Measurements from ENCODE around the gene TIGD4. TPM values are rescaled to one million over a fixed set of nuclear protein-coding genes. Genes with fewer than 3 reads are reported as not detected.
A peak's percentile ranks its signal among the peaks of the same experiment; 100 is the strongest.

TIGD4 gene
- total and polyA plus RNA-seq, 9 donors: 1.3 to 8.8 (median 3.7) TPM

DNA sequence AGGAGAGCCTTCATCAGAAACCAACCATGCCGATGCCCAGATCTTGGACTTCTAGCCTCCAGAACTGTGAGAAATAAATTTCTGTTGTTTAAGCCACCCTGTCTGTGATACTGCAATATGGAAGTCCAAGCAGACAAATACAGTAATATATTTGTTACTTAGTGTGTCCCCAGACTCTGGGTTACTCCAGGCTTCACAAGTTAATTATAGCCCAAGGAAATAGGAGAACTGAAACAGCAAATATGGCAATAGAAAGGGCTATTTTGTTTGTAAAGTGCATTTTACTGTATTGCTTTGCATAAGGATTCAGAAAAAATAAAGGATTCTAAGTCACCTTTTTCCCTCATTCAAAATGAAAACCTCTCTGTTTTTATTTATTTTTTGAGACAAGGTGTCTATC lies 15.7 kb downstream of the TIGD4 start:
- H3K4me1 ChIP-seq (ENCODE audit: control insufficient read depth, insufficient read depth, low read length): no peaks in the 10 kb centered on the region
- no peak overlapping the region for H3K27ac ChIP-seq (ENCODE audit: low read length)
- no CpG with 5 or more reads among the region's 1 CpG for WGBS (ENCODE audit: insufficient coverage)
- H3K9me3 ChIP-seq (replicated peaks; ENCODE audit: control insufficient read depth, low read depth, low read length): no peaks in the 10 kb centered on the region
- no peak overlapping the region for H3K4me3 ChIP-seq (ENCODE audit: low read length)
- DNase-seq: peak; percentile 36
- H3K27me3 ChIP-seq (ENCODE audit: control insufficient read depth, insufficient read depth, low read length): no peaks in the 10 kb centered on the region
- H3K36me3 ChIP-seq (ENCODE audit: control insufficient read depth, insufficient read depth, low read length): no peaks in the 10 kb centered on the region

DNA sequence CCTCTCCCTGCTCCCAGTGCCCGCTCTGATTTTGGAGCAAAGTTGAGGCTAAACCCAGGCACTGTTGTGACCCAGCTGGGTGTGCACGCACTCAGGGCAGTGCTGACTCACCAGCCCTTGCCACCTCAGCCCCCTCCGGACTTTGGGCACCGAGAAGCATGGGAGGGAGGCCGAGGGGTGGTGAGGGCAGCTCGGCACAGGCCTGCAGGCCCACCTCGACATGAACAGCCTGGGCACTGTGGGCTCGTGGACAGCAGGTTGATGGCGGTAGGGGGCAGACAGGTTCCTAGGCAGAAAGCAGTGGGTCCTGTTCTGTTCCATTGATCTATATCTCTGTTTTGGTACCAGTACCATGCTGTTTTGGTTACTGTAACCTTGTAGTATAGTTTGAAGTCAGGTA lies 30.9 kb downstream of the TIGD4 start:
- Histone ChIP-seq H3K4me1 (ENCODE audit: control insufficient read depth, insufficient read depth, low read length) (no peaks in the 10 kb centered on the region), H3K27me3 (ENCODE audit: control insufficient read depth, insufficient read depth, low read length) (no peaks in the 10 kb centered on the region), H3K36me3 (ENCODE audit: control insufficient read depth, insufficient read depth, low read length) (no peaks in the 10 kb centered on the region), H3K9me3 (replicated peaks; ENCODE audit: control insufficient read depth, low read depth, low read length) (no peaks in the 10 kb centered on the region), H3K4me3 (ENCODE audit: low read length) (no peak overlapping the region), H3K27ac (ENCODE audit: low read length) (no peak overlapping the region)
- WGBS (ENCODE audit: insufficient coverage): 99% methylated on average over 8 of the region's 9 CpGs
- no peak for DNase-seq

DNA sequence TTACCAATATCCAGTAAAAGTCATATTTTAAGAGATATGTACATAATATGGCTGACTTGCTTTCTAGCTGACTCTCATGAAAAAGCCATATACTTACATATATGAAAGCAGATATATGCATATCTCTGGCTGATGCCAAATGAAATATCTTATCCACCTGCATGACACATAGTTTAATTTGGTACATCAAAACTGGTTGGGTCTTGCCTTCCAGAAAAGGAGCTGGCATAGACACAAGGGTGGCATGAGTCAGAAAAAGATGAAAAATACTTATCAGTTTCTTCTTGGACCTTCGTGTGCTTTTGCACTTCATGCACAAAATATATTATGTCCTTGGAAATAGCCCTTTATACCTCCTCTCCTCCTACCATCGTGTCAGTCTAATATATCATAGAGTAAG lies 32.1 kb downstream of the TIGD4 start:
- no CpG with 5 or more reads among the region's 2 CpGs for WGBS (ENCODE audit: insufficient coverage)
- no peaks in the 10 kb centered on the region for H3K4me1 ChIP-seq (ENCODE audit: control insufficient read depth, insufficient read depth, low read length)

DNA sequence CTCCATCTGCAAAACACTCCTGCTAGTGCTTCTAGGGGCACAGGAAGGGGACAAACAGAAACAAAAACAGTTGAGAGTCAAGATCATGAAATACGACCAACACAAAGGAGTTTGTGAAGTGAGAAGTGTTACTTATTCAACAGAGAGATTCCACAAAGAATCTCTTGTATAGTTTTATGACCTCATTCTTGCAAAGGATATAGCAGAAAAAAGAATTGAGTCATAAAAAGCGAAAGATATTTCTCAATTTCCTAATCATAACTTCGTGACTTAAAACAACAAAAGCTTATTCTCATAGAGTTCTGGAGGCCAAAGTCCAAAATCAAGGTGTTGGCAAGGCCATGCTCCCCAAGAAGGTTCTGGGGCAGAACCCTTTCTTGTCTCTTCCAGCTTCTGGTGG lies 40.7 kb downstream of the TIGD4 start:
- no peaks in the 10 kb centered on the region for H3K4me1 ChIP-seq (ENCODE audit: control insufficient read depth, insufficient read depth, low read length)
- WGBS (ENCODE audit: insufficient coverage): 80% methylated on average over 1 of the region's 3 CpGs
- no peak for DNase-seq
- peaks cover 2% of the 10 kb centered on the region for H3K27me3 ChIP-seq (ENCODE audit: control insufficient read depth, insufficient read depth, low read length)
- H3K9me3 ChIP-seq (replicated peaks; ENCODE audit: control insufficient read depth, low read depth, low read length): no peaks in the 10 kb centered on the region
- H3K4me3 ChIP-seq (ENCODE audit: low read length): no peak overlapping the region
- H3K27ac ChIP-seq (ENCODE audit: low read length): no peak overlapping the region
- H3K36me3 ChIP-seq (ENCODE audit: control insufficient read depth, insufficient read depth, low read length): no peaks in the 10 kb centered on the region

More for the DNA sequence above, 32.1 kb downstream of the TIGD4 start:
- Histone ChIP-seq H3K4me3 (ENCODE audit: low read length) (no peak overlapping the region), H3K27me3 (ENCODE audit: control insufficient read depth, insufficient read depth, low read length) (no peaks in the 10 kb centered on the region), H3K9me3 (replicated peaks; ENCODE audit: control insufficient read depth, low read depth, low read length) (no peaks in the 10 kb centered on the region), H3K36me3 (ENCODE audit: control insufficient read depth, insufficient read depth, low read length) (no peaks in the 10 kb centered on the region), H3K27ac (ENCODE audit: low read length) (no peak overlapping the region)
- DNase-seq: no peak

DNA sequence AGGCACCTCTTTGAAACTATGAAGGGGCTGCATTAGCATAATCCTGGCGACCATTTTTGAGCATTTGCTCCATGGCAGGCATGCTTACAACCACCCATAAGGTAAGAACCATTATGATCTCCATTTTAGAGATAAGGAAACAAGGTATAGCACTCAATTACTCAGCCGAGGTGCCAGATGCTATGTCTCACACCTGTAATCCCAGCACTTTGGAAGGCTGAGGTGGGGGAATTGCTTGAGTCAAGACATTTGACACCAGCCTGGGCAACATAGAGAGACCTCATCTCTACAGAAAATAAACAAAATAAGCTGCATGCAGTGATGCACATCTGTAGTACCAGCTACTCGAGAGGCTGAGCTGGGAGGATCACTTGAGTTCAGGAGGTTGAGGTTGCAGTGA lies 43.6 kb downstream of the TIGD4 start:
- peaks cover 2% of the 10 kb centered on the region for H3K27me3 ChIP-seq (ENCODE audit: control insufficient read depth, insufficient read depth, low read length)
- no CpG with 5 or more reads among the region's 3 CpGs for WGBS (ENCODE audit: insufficient coverage)

DNA sequence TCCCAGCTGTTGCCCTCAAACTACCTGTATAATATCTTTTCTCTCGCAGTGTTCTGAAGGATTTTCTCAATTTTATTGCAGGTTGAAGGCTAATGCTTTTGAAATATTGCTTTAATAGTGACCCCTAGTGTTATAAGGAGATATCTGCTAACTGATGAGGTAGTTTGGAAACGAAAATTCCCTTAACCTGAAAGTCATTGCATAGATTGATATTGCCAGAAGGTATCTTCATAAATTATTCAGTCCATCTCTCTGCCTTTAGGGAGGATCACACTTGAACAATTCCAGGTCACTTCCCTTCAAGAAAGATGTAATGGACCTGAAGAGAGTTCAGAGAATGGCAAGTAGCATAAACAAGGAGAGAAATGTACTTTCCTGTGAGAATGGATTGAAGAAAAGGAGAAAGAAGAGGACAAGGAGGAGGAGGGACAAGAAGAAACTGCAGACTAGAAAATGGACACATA lies 44.1 kb downstream of the TIGD4 start:
- H3K9me3 ChIP-seq (replicated peaks; ENCODE audit: control insufficient read depth, low read depth, low read length): no peaks in the 10 kb centered on the region
- WGBS (ENCODE audit: insufficient coverage): no CpG with 5 or more reads among the region's 2 CpGs
- DNase-seq: peak; percentile 26

More for the DNA sequence above, 43.6 kb downstream of the TIGD4 start:
- no peaks in the 10 kb centered on the region for H3K36me3 ChIP-seq (ENCODE audit: control insufficient read depth, insufficient read depth, low read length)
- no peak overlapping the region for H3K4me3 ChIP-seq (ENCODE audit: low read length)
- no peak for DNase-seq
- no peaks in the 10 kb centered on the region for H3K9me3 ChIP-seq (replicated peaks; ENCODE audit: control insufficient read depth, low read depth, low read length)
- no peaks in the 10 kb centered on the region for H3K4me1 ChIP-seq (ENCODE audit: control insufficient read depth, insufficient read depth, low read length)
- no peak overlapping the region for H3K27ac ChIP-seq (ENCODE audit: low read length)

DNA sequence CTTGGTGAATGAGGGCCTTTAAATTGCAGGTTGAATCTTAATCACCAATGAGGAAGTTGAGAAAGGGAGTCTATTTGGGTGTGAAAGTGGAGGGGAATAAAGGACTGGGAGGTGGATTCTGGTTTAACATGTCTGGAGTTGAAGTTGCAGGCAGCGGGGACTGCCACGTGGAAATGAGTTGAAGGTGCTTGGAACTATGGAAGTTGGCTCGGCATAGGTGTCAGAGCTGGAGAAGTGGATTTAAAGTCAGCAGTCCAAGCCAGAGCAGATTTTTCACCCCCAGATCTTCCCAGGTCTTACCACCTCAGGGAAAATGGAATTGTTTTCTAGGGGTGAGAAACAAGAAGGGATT lies 44.9 kb downstream of the TIGD4 start:
- Histone ChIP-seq H3K27me3 (ENCODE audit: control insufficient read depth, insufficient read depth, low read length) (peaks cover 2% of the 10 kb centered on the region), H3K27ac (ENCODE audit: low read length) (no peak overlapping the region), H3K9me3 (replicated peaks; ENCODE audit: control insufficient read depth, low read depth, low read length) (no peaks in the 10 kb centered on the region), H3K36me3 (ENCODE audit: control insufficient read depth, insufficient read depth, low read length) (no peaks in the 10 kb centered on the region), H3K4me3 (ENCODE audit: low read length) (no peak overlapping the region), H3K4me1 (ENCODE audit: control insufficient read depth, insufficient read depth, low read length) (no peaks in the 10 kb centered on the region)
- no peak for DNase-seq
- WGBS (ENCODE audit: insufficient coverage): 42% methylated on average over 2 of the region's 3 CpGs

More for the DNA sequence above, 44.1 kb downstream of the TIGD4 start:
- Histone ChIP-seq H3K27ac (ENCODE audit: low read length) (no peak overlapping the region), H3K27me3 (ENCODE audit: control insufficient read depth, insufficient read depth, low read length) (peaks cover 2% of the 10 kb centered on the region), H3K36me3 (ENCODE audit: control insufficient read depth, insufficient read depth, low read length) (no peaks in the 10 kb centered on the region), H3K4me3 (ENCODE audit: low read length) (no peak overlapping the region), H3K4me1 (ENCODE audit: control insufficient read depth, insufficient read depth, low read length) (no peaks in the 10 kb centered on the region)

DNA sequence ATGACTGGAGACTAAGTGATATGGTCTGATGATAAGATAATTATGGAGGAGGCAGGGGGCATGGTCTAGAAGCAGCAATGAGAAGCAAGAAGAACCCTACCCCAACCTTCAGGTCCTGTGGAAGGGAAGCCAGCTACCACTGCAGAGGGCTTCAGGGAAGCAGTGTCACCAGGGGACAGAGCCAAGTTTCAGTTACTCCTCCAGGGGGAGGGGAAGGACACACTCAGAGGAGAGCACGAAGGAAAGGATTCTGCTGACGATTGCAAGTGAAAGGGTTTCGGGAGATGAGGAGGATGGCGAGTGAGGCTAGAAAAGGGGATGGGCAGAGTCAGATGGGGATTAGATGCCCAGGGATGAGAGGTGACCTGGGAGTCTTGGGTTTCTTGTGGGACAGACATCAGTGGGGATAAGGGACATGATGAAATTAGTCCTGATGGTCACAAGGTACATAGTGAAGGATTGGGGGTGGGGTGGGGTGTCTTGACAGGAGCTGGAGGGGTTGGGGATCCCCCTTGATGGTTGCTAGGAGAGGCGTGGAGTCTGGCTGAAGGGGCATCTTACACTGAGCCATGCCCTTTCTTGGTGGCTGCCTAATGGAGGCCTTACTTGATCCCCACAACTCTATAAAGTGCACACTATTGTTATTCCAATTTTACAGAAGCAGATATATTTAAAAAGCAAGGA lies 45.4 kb downstream of the TIGD4 start:
- Histone ChIP-seq H3K27ac (ENCODE audit: low read length) (no peak overlapping the region), H3K4me3 (ENCODE audit: low read length) (no peak overlapping the region), H3K9me3 (replicated peaks; ENCODE audit: control insufficient read depth, low read depth, low read length) (no peaks in the 10 kb centered on the region), H3K4me1 (ENCODE audit: control insufficient read depth, insufficient read depth, low read length) (no peaks in the 10 kb centered on the region), H3K27me3 (ENCODE audit: control insufficient read depth, insufficient read depth, low read length) (peaks cover 2% of the 10 kb centered on the region), H3K36me3 (ENCODE audit: control insufficient read depth, insufficient read depth, low read length) (no peaks in the 10 kb centered on the region)
- DNase-seq: no peak
- 72% methylated on average over 4 of the region's 5 CpGs for WGBS (ENCODE audit: insufficient coverage)

DNA sequence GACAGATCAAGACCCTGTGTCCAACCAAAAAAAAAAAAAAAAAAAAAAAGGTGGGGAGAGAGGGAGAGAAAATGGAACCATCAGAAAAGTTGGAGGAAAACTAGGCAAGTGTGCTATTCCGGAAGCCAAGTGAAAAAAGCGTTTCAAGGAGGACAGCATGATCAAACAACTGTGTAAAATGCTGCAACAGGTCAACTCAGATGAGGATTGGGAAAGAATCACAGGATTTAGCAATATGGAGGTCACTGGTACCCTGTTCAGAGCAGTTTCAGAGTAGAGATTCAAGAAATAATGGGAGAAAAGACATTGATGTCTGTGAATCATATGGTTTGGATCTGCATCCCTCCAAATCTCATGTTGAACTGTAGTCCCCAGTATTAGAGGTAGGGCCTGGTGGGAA lies 47.5 kb downstream of the TIGD4 start:
- Histone ChIP-seq H3K36me3 (ENCODE audit: control insufficient read depth, insufficient read depth, low read length) (no peaks in the 10 kb centered on the region), H3K9me3 (replicated peaks; ENCODE audit: control insufficient read depth, low read depth, low read length) (no peaks in the 10 kb centered on the region), H3K27me3 (ENCODE audit: control insufficient read depth, insufficient read depth, low read length) (peaks cover 6% of the 10 kb centered on the region), H3K4me3 (ENCODE audit: low read length) (no peak overlapping the region), H3K4me1 (ENCODE audit: control insufficient read depth, insufficient read depth, low read length) (no peaks in the 10 kb centered on the region), H3K27ac (ENCODE audit: low read length) (no peak overlapping the region)
- WGBS (ENCODE audit: insufficient coverage): 93% methylated on average over 2 of the region's 2 CpGs
- no peak for DNase-seq

DNA sequence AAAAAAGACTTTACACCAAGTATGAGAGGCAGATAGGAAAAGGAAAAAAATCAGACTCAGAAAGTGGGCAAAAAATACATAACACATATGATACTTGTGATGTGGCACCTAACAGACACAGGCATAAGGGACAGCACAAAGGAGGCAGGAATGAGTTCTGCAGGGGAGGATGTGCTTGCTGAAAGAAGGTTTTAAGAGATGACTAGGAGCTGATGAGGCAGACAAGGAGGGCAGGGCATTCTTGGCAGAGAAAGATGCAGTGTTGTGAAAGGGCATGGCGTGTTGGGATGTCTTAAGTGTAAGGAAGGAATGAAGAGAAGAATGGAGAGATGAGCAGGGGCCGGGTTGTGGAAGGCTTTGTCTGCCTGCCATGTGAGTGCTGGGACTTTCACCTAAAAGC lies 50.1 kb downstream of the TIGD4 start:
- Histone ChIP-seq H3K27ac (ENCODE audit: low read length) (no peak overlapping the region), H3K4me3 (ENCODE audit: low read length) (no peak overlapping the region), H3K9me3 (replicated peaks; ENCODE audit: control insufficient read depth, low read depth, low read length) (no peaks in the 10 kb centered on the region), H3K36me3 (ENCODE audit: control insufficient read depth, insufficient read depth, low read length) (no peaks in the 10 kb centered on the region), H3K4me1 (ENCODE audit: control insufficient read depth, insufficient read depth, low read length) (no peaks in the 10 kb centered on the region), H3K27me3 (ENCODE audit: control insufficient read depth, insufficient read depth, low read length) (peaks cover 3% of the 10 kb centered on the region)
- WGBS (ENCODE audit: insufficient coverage): 29% methylated on average over 2 of the region's 2 CpGs
- DNase-seq: no peak

DNA sequence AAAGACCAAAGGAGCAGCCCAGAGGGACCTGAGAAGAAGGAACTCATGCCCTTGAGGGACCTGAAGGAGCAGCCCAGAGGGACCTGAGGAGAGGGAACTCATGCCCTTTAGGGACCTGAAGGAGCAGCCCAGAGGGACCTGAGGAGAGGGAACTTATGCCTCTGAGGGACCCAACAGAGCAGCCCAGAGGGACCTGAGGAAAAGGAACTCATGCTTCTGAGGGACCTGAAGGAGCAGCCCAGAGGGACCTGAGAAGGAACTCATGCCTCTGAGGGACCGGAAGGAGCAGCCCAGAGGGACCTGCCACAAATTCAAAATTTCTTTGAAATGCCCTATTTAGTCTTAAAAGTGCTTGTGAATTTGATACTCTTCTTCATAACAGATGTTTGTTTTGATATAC lies 51.2 kb downstream of the TIGD4 start:
- peaks cover 3% of the 10 kb centered on the region for H3K27me3 ChIP-seq (ENCODE audit: control insufficient read depth, insufficient read depth, low read length)
- no peak for DNase-seq
- WGBS (ENCODE audit: insufficient coverage): no CpG with 5 or more reads among the region's 1 CpG
- H3K4me3 ChIP-seq (ENCODE audit: low read length): no peak overlapping the region
- no peaks in the 10 kb centered on the region for H3K36me3 ChIP-seq (ENCODE audit: control insufficient read depth, insufficient read depth, low read length)
- no peaks in the 10 kb centered on the region for H3K4me1 ChIP-seq (ENCODE audit: control insufficient read depth, insufficient read depth, low read length)
- H3K27ac ChIP-seq (ENCODE audit: low read length): no peak overlapping the region
- no peaks in the 10 kb centered on the region for H3K9me3 ChIP-seq (replicated peaks; ENCODE audit: control insufficient read depth, low read depth, low read length)
